Keratinocyte (primary cell): ENCODE data around the gene APBB2. TPM values are rescaled to one million over a fixed set of nuclear protein-coding genes. Genes with fewer than 3 reads are reported as not detected.

Experiments used
- DNase-seq: peaks from one replicate; pipeline ENCODE4 v3.0.0-alpha.2; 2011; ENCODE audit warnings: low read depth, missing footprints, low spot score
- FAIRE-seq: peaks from 2 replicates; lab custom pipeline; 2011; peaks lifted over from hg19 to GRCh38; lab: Jason Lieb, UNC
- H2AFZ ChIP-seq: 2 replicates; pipeline ENCODE4 v1.6.0; 2012; ENCODE audit warnings: low read length, control low read depth, inconsistent platforms; ENCODE audit not compliant: control insufficient read depth
- H3K27ac ChIP-seq: 2 replicates; pipeline ENCODE4 v1.5.1; 2011; ENCODE audit warnings: low read length; ENCODE audit not compliant: control insufficient read depth, insufficient read depth
- H3K27me3 ChIP-seq: 3 replicates; pipeline ENCODE4 v1.6.0; 2011; ENCODE audit warnings: low read length; ENCODE audit not compliant: control insufficient read depth, insufficient read depth; ENCODE audit errors: extremely low read depth
- H3K36me3 ChIP-seq, 2 experiments: 2 replicates in 1 of 2; 3 replicates in 1 of 2; pipeline ENCODE4 v1.5.1; 2011; ENCODE audit warnings: low read length in 2 of 2, mild to moderate bottlenecking in 1 of 2; ENCODE audit not compliant: control insufficient read depth in 2 of 2, insufficient read depth in 2 of 2; ENCODE audit errors: extremely low read depth in 1 of 2
- H3K4me1 ChIP-seq: 3 replicates; pipeline ENCODE4 v1.5.1; 2011; ENCODE audit warnings: low read length; ENCODE audit not compliant: control insufficient read depth, insufficient read depth; ENCODE audit errors: extremely low read depth
- H3K4me2 ChIP-seq: 3 replicates; pipeline ENCODE4 v1.6.0; 2011; ENCODE audit warnings: low read depth, low read length; ENCODE audit not compliant: control insufficient read depth, insufficient read depth; ENCODE audit errors: extremely low read depth
- H3K4me3 ChIP-seq, 3 experiments: fragments of 200-600 bp in 1 of 3; sonication (generic) in 1 of 3; 2 replicates in 2 of 3; 3 replicates in 1 of 3; pipeline ENCODE4 v1.5.1; 2011 to 2016; ENCODE audit warnings: low read length in 3 of 3, mild to moderate bottlenecking in 3 of 3, control low read depth in 2 of 3, inconsistent platforms in 1 of 3, low read depth in 1 of 3, mixed read lengths in 1 of 3, mixed run types in 1 of 3, moderate library complexity in 1 of 3; ENCODE audit not compliant: control insufficient read depth in 2 of 3, insufficient read depth in 2 of 3; ENCODE audit errors: extremely low read depth in 1 of 3
- H3K79me2 ChIP-seq: 2 replicates; pipeline ENCODE4 v1.6.0; 2012; ENCODE audit warnings: low read length; ENCODE audit not compliant: control insufficient read depth, insufficient read depth
- H3K9ac ChIP-seq: 3 replicates; pipeline ENCODE4 v1.6.0; 2011; ENCODE audit warnings: low read length; ENCODE audit not compliant: control insufficient read depth, insufficient read depth; ENCODE audit errors: extremely low read depth
- H3K9me1 ChIP-seq: 3 replicates; pipeline ENCODE4 v1.6.0; 2011; ENCODE audit warnings: low read length; ENCODE audit not compliant: control insufficient read depth, insufficient read depth; ENCODE audit errors: extremely low read depth
- H3K9me3 ChIP-seq: 2 replicates; pipeline ENCODE4 v1.5.1; 2012; ENCODE audit warnings: low read depth, low read length; ENCODE audit not compliant: control insufficient read depth
- H4K20me1 ChIP-seq: 3 replicates; pipeline ENCODE4 v1.6.0; 2011; ENCODE audit warnings: low read length; ENCODE audit not compliant: control insufficient read depth, insufficient read depth; ENCODE audit errors: extremely low read depth
- EZH2 ChIP-seq: IDR thresholded peaks from one replicate; pipeline ENCODE4 v1.6.1; 2012; ENCODE audit warnings: inconsistent platforms, mild to moderate bottlenecking, low read length, moderate library complexity
- dilution Hi-C: fragments of 300-500 bp; cut with MboI; formaldehyde crosslinking; loops from one replicate; pipeline ENCODE4 v1.7.0; 2020; ENCODE audit warnings: low sequenced_read_pairs; ENCODE audit not compliant: extremely low pct_ligation_motif_present
- polyA plus RNA-seq, 5 experiments: library from polyadenylated mRNA; depleted of rRNA in 3 of 5; stranded (reverse) in 3 of 5; stranded (forward) in 1 of 5; unstranded in 1 of 5; fragments of >200 nt; gene quantifications; 1 replicate in 1 of 5; 2 replicates in 3 of 5; 3 replicates in 1 of 5; pipeline versions ENCODE4 v1.2.1 to v1.2.3, GENCODE V29; 2011 to 2012; ENCODE audit warnings: missing spikeins in 2 of 5, low read depth in 1 of 5, low replicate concordance in 1 of 5
- TF ChIP-seq, protein P1 (sequence below), 3 experiments: IDR thresholded peaks in 1 of 3; conservative IDR thresholded peaks in 1 of 3; optimal IDR thresholded peaks in 1 of 3; 2 replicates in 2 of 3; 3 replicates in 1 of 3; pipeline versions ENCODE3 to v1.5.1; 2011; ENCODE audit warnings: low read length in 3 of 3, mild to moderate bottlenecking in 3 of 3, moderate library complexity in 2 of 3, control low read depth in 1 of 3, inconsistent platforms in 1 of 3; ENCODE audit not compliant: insufficient read depth in 2 of 3; ENCODE audit errors: extremely low read depth in 1 of 3

Gene APBB2
- polyA plus RNA-seq, 1 donor (not counting 4 experiments of a cell fraction or from before 2014, with no cell fraction given) = 57.3 TPM

DNA sequence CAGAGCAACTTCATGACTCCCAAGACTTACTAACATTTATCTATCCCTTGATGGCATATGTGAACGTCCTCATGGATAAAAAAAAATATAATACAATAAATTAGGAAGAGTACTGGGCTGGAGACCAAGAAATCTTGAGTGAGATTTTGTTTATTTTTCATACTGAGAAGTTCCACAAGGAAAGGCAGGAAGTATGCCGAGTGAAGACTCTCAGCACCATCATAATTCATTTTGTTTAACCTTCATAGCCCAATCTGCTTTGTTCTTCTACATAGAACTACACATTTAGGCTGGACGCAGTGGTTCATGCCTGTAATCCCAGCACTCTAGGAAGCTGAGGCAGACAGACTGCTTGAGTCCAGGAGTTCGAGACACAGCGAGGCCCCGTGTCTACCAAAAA is 266.3 kb downstream of the APBB2 start:
- DNase-seq = no peak
- no peak overlapping the region for H3K4me3 ChIP-seq
- peaks cover 8 to 12% of the 10 kb centered on the region in 2 experiments for H3K36me3 ChIP-seq
- H3K79me2 ChIP-seq = peaks cover 3% of the 10 kb centered on the region
- H3K27ac ChIP-seq = no peak overlapping the region
- no peak for FAIRE-seq
- H3K9me1 ChIP-seq = no peaks in the 10 kb centered on the region
- no peaks in the 10 kb centered on the region for H3K9me3 ChIP-seq
- no peak overlapping the region for H3K9ac ChIP-seq
- H4K20me1 ChIP-seq = no peaks in the 10 kb centered on the region
- H3K4me2 ChIP-seq = no peak overlapping the region
- H2AFZ ChIP-seq = no peak overlapping the region
- TF ChIP-seq EZH2 = no peak
- TF ChIP-seq, protein P1, sequence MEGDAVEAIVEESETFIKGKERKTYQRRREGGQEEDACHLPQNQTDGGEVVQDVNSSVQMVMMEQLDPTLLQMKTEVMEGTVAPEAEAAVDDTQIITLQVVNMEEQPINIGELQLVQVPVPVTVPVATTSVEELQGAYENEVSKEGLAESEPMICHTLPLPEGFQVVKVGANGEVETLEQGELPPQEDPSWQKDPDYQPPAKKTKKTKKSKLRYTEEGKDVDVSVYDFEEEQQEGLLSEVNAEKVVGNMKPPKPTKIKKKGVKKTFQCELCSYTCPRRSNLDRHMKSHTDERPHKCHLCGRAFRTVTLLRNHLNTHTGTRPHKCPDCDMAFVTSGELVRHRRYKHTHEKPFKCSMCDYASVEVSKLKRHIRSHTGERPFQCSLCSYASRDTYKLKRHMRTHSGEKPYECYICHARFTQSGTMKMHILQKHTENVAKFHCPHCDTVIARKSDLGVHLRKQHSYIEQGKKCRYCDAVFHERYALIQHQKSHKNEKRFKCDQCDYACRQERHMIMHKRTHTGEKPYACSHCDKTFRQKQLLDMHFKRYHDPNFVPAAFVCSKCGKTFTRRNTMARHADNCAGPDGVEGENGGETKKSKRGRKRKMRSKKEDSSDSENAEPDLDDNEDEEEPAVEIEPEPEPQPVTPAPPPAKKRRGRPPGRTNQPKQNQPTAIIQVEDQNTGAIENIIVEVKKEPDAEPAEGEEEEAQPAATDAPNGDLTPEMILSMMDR (optimal IDR thresholded peaks at IDR 0.05 in 1 of 3, IDR thresholded peaks at IDR 0.05 in 1 of 3, conservative IDR thresholded peaks at IDR 0.05 in 1 of 3; ENCODE audit: extremely low read depth in 1 of 3, insufficient read depth in 2 of 3, low read length in 3 of 3) = no peak
- no peaks in the 10 kb centered on the region for H3K4me1 ChIP-seq
- dilution Hi-C loops = no loop called here
- no peaks in the 10 kb centered on the region for H3K27me3 ChIP-seq

- peaks cover 3% of the 10 kb centered on the region for H3K79me2 ChIP-seq
- H3K9me1 ChIP-seq = no peaks in the 10 kb centered on the region
- H3K27ac ChIP-seq = no peak overlapping the region
- TF ChIP-seq, protein P1 (optimal IDR thresholded peaks at IDR 0.05 in 1 of 3, IDR thresholded peaks at IDR 0.05 in 1 of 3, conservative IDR thresholded peaks at IDR 0.05 in 1 of 3; ENCODE audit: extremely low read depth in 1 of 3, insufficient read depth in 2 of 3, low read length in 3 of 3) = no peak
- no peak for TF ChIP-seq EZH2
- H3K4me2 ChIP-seq = no peak overlapping the region
- H3K4me1 ChIP-seq = no peaks in the 10 kb centered on the region
- no peak overlapping the region for H3K9ac ChIP-seq
- peaks cover 12 to 22% of the 10 kb centered on the region in 2 experiments for H3K36me3 ChIP-seq
- FAIRE-seq (no peak), DNase-seq (no peak)
- no peak overlapping the region for H2AFZ ChIP-seq
- H3K27me3 ChIP-seq = no peaks in the 10 kb centered on the region
- H3K4me3 ChIP-seq = no peak overlapping the region
- dilution Hi-C loops = no loop called here
- no peaks in the 10 kb centered on the region for H3K9me3 ChIP-seq
- peaks cover 3% of the 10 kb centered on the region for H4K20me1 ChIP-seq
Measured at GRCh38 chr4:40946652-40947051, 267.7 kb downstream of the APBB2 start.
